H1 (cell line): Measurements from ENCODE around the gene KIF4A. TPM values are rescaled to one million over a fixed set of nuclear protein-coding genes. Genes with fewer than 3 reads are reported as not detected.

Experiments
- CTCF ChIA-PET: fragments of 300-600 bp; sonication (Branson Sonifier 250); formaldehyde crosslinking; loops from one replicate; lab custom pipeline; 2021; ENCODE audit not compliant: partially characterized antibody; lab: Charles Lee
- POLR2A ChIA-PET: fragments of 300-600 bp; sonication (Branson Sonifier 250); formaldehyde crosslinking; loops from one replicate; lab custom pipeline; 2021; ENCODE audit warnings: inconsistent platforms; ENCODE audit not compliant: partially characterized antibody; lab: Charles Lee
- DNase-seq, 2 experiments: peaks; one replicate each; pipeline versions ENCODE4 v3.0.0 to v3.0.0-alpha.2; 2010 to 2022; ENCODE audit warnings: low spot score in 2 of 2, low read depth in 1 of 2, mixed read lengths in 1 of 2
- FAIRE-seq: peaks from 2 replicates; lab custom pipeline; 2011; peaks lifted over from hg19 to GRCh38; lab: Jason Lieb, UNC
- H2AFZ ChIP-seq: 2 replicates; pipeline ENCODE4 v1.8.1; 2012; ENCODE audit warnings: low read length, inconsistent platforms
- H2AK5ac ChIP-seq: 2 replicates; pipeline ENCODE4 v1.6.1; 2013; ENCODE audit warnings: low read depth, low read length
- H2BK120ac ChIP-seq: replicated peaks from 2 replicates; pipeline ENCODE3; 2013; ENCODE audit warnings: low read depth, low read length, inconsistent platforms
- H2BK12ac ChIP-seq: 2 replicates; pipeline ENCODE4 v1.6.1; 2013; ENCODE audit warnings: low read depth, low read length
- H2BK15ac ChIP-seq: 2 replicates; pipeline ENCODE4 v1.6.1; 2013; ENCODE audit warnings: low read length
- H2BK20ac ChIP-seq: 2 replicates; pipeline ENCODE4 v1.6.1; 2013; ENCODE audit warnings: low read length
- H2BK5ac ChIP-seq: 2 replicates; pipeline ENCODE4 v1.6.1; 2013; ENCODE audit warnings: low read depth, low read length
- H3K14ac ChIP-seq: 2 replicates; pipeline ENCODE4 v1.6.1; 2013; ENCODE audit warnings: inconsistent platforms; ENCODE audit not compliant: insufficient read length
- H3K18ac ChIP-seq: 2 replicates; pipeline ENCODE4 v1.6.1; 2013; ENCODE audit warnings: low read length; ENCODE audit errors: extremely low read depth
- H3K23ac ChIP-seq: 2 replicates; pipeline ENCODE4 v1.6.1; 2013; ENCODE audit warnings: inconsistent platforms; ENCODE audit not compliant: insufficient read length
- H3K23me2 ChIP-seq: 2 replicates; pipeline ENCODE4 v1.6.1; 2013; ENCODE audit warnings: low read depth, low read length
- H3K27ac ChIP-seq: 2 replicates; pipeline ENCODE4 v1.6.1; 2011; ENCODE audit warnings: low read depth, low read length, inconsistent platforms
- H3K27me3 ChIP-seq, 4 experiments: replicated peaks in 1 of 4; 1 replicate in 1 of 4; 2 replicates in 3 of 4; pipeline versions ENCODE4 v1.6.1 to v1.8.1; 2011 to 2013; ENCODE audit warnings: low read length in 3 of 4, mild to moderate bottlenecking in 3 of 4, inconsistent platforms in 2 of 4, mixed read lengths in 2 of 4, moderate library complexity in 1 of 4; ENCODE audit not compliant: control insufficient read depth in 3 of 4, insufficient read depth in 3 of 4; ENCODE audit errors: extremely low read depth in 1 of 4
- H3K36me3 ChIP-seq, 4 experiments: 2 replicates each; pipeline versions ENCODE4 v1.6.1 to v1.8.1; 2011 to 2013; ENCODE audit warnings: mild to moderate bottlenecking in 4 of 4, low read length in 3 of 4, moderate library complexity in 2 of 4, control low read depth in 1 of 4, inconsistent platforms in 1 of 4; ENCODE audit not compliant: insufficient read depth in 4 of 4, control insufficient read depth in 2 of 4
- H3K4ac ChIP-seq: replicated peaks from 2 replicates; pipeline ENCODE3; 2013; ENCODE audit warnings: low read length, low read depth, mixed read lengths, inconsistent platforms; ENCODE audit not compliant: insufficient read length
- H3K4me1 ChIP-seq, 4 experiments: replicated peaks in 1 of 4; 1 replicate in 1 of 4; 2 replicates in 3 of 4; pipeline versions ENCODE4 v1.6.1 to v1.8.1; 2011 to 2013; ENCODE audit warnings: low read length in 3 of 4, inconsistent platforms in 2 of 4, mixed read lengths in 1 of 4; ENCODE audit not compliant: insufficient read depth in 4 of 4, control insufficient read depth in 3 of 4
- H3K4me2 ChIP-seq, 2 experiments: 2 replicates each; pipeline versions ENCODE4 v1.6.1 to v1.8.1; 2011 to 2013; ENCODE audit warnings: low read depth in 2 of 2, low read length in 2 of 2, control low read depth in 1 of 2, inconsistent platforms in 1 of 2, mild to moderate bottlenecking in 1 of 2; ENCODE audit not compliant: insufficient read depth in 1 of 2
- H3K4me3 ChIP-seq, 4 experiments: fragments of 200-600, 300-600 bp in 1 of 4; sonication (generic), shearing (Covaris generic), sonication (Bioruptor Twin) in 1 of 4; 2 replicates each; pipeline versions ENCODE4 v1.5.1 to v1.8.1; 2011 to 2016; ENCODE audit warnings: low read length in 4 of 4, low read depth in 3 of 4, control low read depth in 2 of 4, inconsistent platforms in 2 of 4, mild to moderate bottlenecking in 2 of 4, mixed read lengths in 1 of 4, moderate library complexity in 1 of 4; ENCODE audit not compliant: insufficient read depth in 2 of 4; ENCODE audit errors: extremely low read depth in 1 of 4
- H3K56ac ChIP-seq: replicated peaks from 2 replicates; pipeline ENCODE3; 2013; ENCODE audit warnings: low read depth, mild to moderate bottlenecking, mixed read lengths, low read length, inconsistent platforms; ENCODE audit not compliant: insufficient read length
- H3K79me1 ChIP-seq: 2 replicates; pipeline ENCODE4 v1.6.1; 2013; ENCODE audit warnings: low read depth, low read length, control low read depth
- H3K79me2 ChIP-seq, 2 experiments: 2 replicates each; pipeline versions ENCODE4 v1.6.1 to v1.8.1; 2012 to 2013; ENCODE audit warnings: low read length in 2 of 2, mild to moderate bottlenecking in 2 of 2, inconsistent platforms in 1 of 2; ENCODE audit not compliant: insufficient read depth in 2 of 2, control insufficient read depth in 1 of 2
- H3K9ac ChIP-seq, 4 experiments: replicated peaks in 1 of 4; 1 replicate in 1 of 4; 2 replicates in 3 of 4; pipeline versions ENCODE4 v1.6.1 to v1.8.1; 2011 to 2013; ENCODE audit warnings: low read depth in 3 of 4, low read length in 3 of 4, control low read depth in 2 of 4, mild to moderate bottlenecking in 2 of 4, moderate library complexity in 2 of 4, inconsistent platforms in 1 of 4; ENCODE audit errors: extremely low read depth in 1 of 4
- H3K9me3 ChIP-seq, 2 experiments: 2 replicates each; pipeline versions ENCODE4 v1.6.1 to v1.8.1; 2012 to 2013; ENCODE audit warnings: mild to moderate bottlenecking in 2 of 2, moderate library complexity in 2 of 2, control low read depth in 1 of 2, inconsistent platforms in 1 of 2, low read depth in 1 of 2, low read length in 1 of 2, mixed read lengths in 1 of 2; ENCODE audit not compliant: insufficient read depth in 2 of 2
- H4K20me1 ChIP-seq, 2 experiments: replicated peaks in 1 of 2; 2 replicates each; pipeline versions ENCODE3 to v1.8.1; 2011 to 2013; ENCODE audit warnings: inconsistent platforms in 2 of 2, low read length in 2 of 2, mild to moderate bottlenecking in 1 of 2; ENCODE audit not compliant: insufficient read depth in 2 of 2, control insufficient read depth in 1 of 2
- H4K5ac ChIP-seq: 2 replicates; pipeline ENCODE4 v1.6.1; 2013; ENCODE audit warnings: low read length, low read depth, mixed read lengths, inconsistent platforms; ENCODE audit not compliant: insufficient read length
- H4K8ac ChIP-seq: 2 replicates; pipeline ENCODE4 v1.8.0; 2013; ENCODE audit warnings: mild to moderate bottlenecking, moderate library complexity, low read length, inconsistent platforms; ENCODE audit not compliant: insufficient read depth; ENCODE audit errors: extremely low read depth
- H4K91ac ChIP-seq: replicated peaks from 2 replicates; pipeline ENCODE3; 2013; ENCODE audit warnings: low read length, mixed read lengths, inconsistent platforms; ENCODE audit not compliant: insufficient read length
- BACH1 ChIP-seq: IDR thresholded peaks from 2 replicates; pipeline ENCODE4 v1.6.1; 2012; ENCODE audit warnings: low read length, improper control_type of control experiment
- GABPA ChIP-seq: IDR thresholded peaks from 2 replicates; pipeline ENCODE4 v1.6.1; 2011; ENCODE audit warnings: mild to moderate bottlenecking, low read length, moderate library complexity, borderline replicate concordance; ENCODE audit not compliant: insufficient read depth
- POU5F1 ChIP-seq: IDR thresholded peaks from 2 replicates; pipeline ENCODE4 v1.6.1; 2011; ENCODE audit warnings: low read depth, mild to moderate bottlenecking, low read length, moderate library complexity
- RAD21 ChIP-seq, 2 experiments: IDR thresholded peaks in 1 of 2; conservative IDR thresholded peaks in 1 of 2; 2 replicates each; pipeline ENCODE4 v1.6.1; 2011; ENCODE audit warnings: low read depth in 2 of 2, low read length in 2 of 2, improper control_type of control experiment in 1 of 2, inconsistent platforms in 1 of 2, mild to moderate bottlenecking in 1 of 2, moderate library complexity in 1 of 2
- RBBP5 ChIP-seq: IDR thresholded peaks from 2 replicates; pipeline ENCODE4 v1.7.1; 2012; ENCODE audit warnings: low read depth, mild to moderate bottlenecking, inconsistent platforms, low read length, moderate library complexity, borderline replicate concordance
- TAF7 ChIP-seq: optimal IDR thresholded peaks from 2 replicates; pipeline ENCODE3; 2011; ENCODE audit warnings: low read depth, mild to moderate bottlenecking, inconsistent platforms, low read length, moderate library complexity, borderline replicate concordance
- WGBS, 2 experiments: shearing (Covaris generic) in 1 of 2; methylation state at CpG; one replicate each; pipeline versions ENCODE4 v1.1.6 to v1.1.7; 2013 to 2015; ENCODE audit warnings: low lambda C conversion rate in 2 of 2, mixed read lengths in 2 of 2, inconsistent platforms in 1 of 2, low coverage in 1 of 2, missing lambda C conversion rate in 1 of 2; ENCODE audit not compliant: insufficient replicate concordance in 2 of 2, insufficient coverage in 1 of 2, insufficient read length in 1 of 2; ENCODE audit errors: extremely low coverage in 1 of 2, missing lambda C conversion rate in 1 of 2; 5-methylcytosine and 5-hydroxymethylcytosine counted together
- polyA plus RNA-seq, 7 experiments: library from polyadenylated mRNA; depleted of rRNA in 3 of 7; stranded (reverse) in 5 of 7; unstranded in 2 of 7; fragments of >200 nt in 5 of 7; fragments of 200-250 nt in 2 of 7; gene quantifications; 1 replicate in 5 of 7; 2 replicates in 1 of 7; 4 replicates in 1 of 7; pipeline versions ENCODE4 v1.2.1 to v1.2.3, GENCODE V29; 2011 to 2013; ENCODE audit warnings: missing spikeins in 2 of 7, mixed read lengths in 2 of 7
- total RNA-seq: library from RNA; stranded (reverse); fragmentation: NEBNext Ultra II Directional; extraction: Animal tissue kit (Norgen Biotek cat#: 25700); gene quantifications from 2 replicates; pipeline ENCODE4 v1.2.1, GENCODE V29; 2021

The KIF4A gene
- total and polyA plus RNA-seq, 2 of the 8 experiments (the other 6 are each of a cell fraction or from before 2014, with no cell fraction given), result 10.9 to 35.7 TPM

DNA sequence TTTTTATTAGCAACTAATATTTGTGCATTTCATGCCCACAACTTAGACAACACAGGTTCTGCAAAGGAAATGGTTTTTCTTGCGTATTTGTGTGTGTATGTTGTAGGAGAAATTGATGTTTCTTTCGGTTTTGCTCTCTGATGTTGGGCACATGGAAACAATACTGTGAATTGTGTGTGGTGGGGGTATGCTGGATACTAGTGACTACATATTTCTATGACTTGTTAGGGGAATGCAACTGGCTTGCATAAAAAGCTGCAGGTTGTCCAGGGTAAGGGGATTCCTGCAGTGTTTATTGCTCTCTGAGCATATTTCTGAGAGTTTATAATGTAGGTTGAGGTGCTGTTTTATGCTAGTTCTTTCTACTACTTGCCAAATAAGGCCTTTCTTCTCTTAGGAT lies 166.4 kb downstream of the KIF4A start:
- Histone ChIP-seq H4K91ac (no peak overlapping the region), H3K79me2 (peaks cover 14 to 58% of the 10 kb centered on the region in 2 experiments), H3K4me3 (peak overlapping the region; percentile 66 to 94 (median 84)), H4K8ac (no peak overlapping the region), H3K4ac (no peak overlapping the region), H2AFZ (no peak overlapping the region), H2BK12ac (no peak overlapping the region), H3K9me3 (no peaks in the 10 kb centered on the region), H3K27me3 (no peaks in the 10 kb centered on the region), H2BK120ac (no peak overlapping the region), H3K27ac (peak overlapping the region; percentile 93; the same call in 1 of the 2 replicates), H4K20me1 (peaks cover 0 to 9% of the 10 kb centered on the region in 2 experiments), H3K4me1 (peaks cover 0 to 17% (median 5%) of the 10 kb centered on the region in 4 experiments; a peak in 6 of 7 replicates), H3K23me2 (peaks cover 8% of the 10 kb centered on the region), H3K4me2 (peak overlapping the region; percentile 70 to 87), H3K14ac (no peak overlapping the region), H4K5ac (peak overlapping the region; percentile 41), H3K23ac (no peak overlapping the region), H3K9ac (peak overlapping the region in 3 of 4 experiments; percentile 6 to 92 (median 90); a peak in 4 of 7 replicates), H3K79me1 (no peaks in the 10 kb centered on the region; the same call in 1 of the 2 replicates), H3K18ac (no peak overlapping the region), H2BK15ac (no peak overlapping the region), H3K36me3 (peaks cover 0 to 27% (median 3%) of the 10 kb centered on the region in 4 experiments; a peak in 5 of 8 replicates), H3K56ac (no peak overlapping the region), H2AK5ac (no peak overlapping the region), H2BK20ac (no peak overlapping the region), H2BK5ac (no peak overlapping the region)
- no peak for TF ChIP-seq RBBP5
- TF ChIP-seq BACH1, result no peak
- no peak for TF ChIP-seq TAF7
- no peak for TF ChIP-seq RAD21 (IDR thresholded peaks at IDR 0.05 in 1 of 2, conservative IDR thresholded peaks at IDR 0.05 in 1 of 2; ENCODE audit: low read depth in 2 of 2, low read length in 2 of 2)
- no peak for TF ChIP-seq GABPA
- no peak for TF ChIP-seq POU5F1
- 19% methylated on average over 2 of the region's 2 CpGs; no CpG with 5 or more reads in 1 of the 2 experiments for WGBS, 2 experiments
- peak; percentile 42 for FAIRE-seq
- POLR2A ChIA-PET, result interaction anchor here (0.9 to 4.3 kb wide), 8 partner anchors 10 to 50 kb away, joined by 3 to 29 read pairs (median 6); no protein-coding TSS in a partner anchor
- CTCF ChIA-PET, result interaction anchor here (0.8 to 1.1 kb wide), 3 partner anchors 24 to 98 kb away, joined by 3 read pairs; no protein-coding TSS in a partner anchor
- DNase-seq, result no peak
